Measurements from ENCODE around the gene MRPL2. TPM values are rescaled to one million over a fixed set of nuclear protein-coding genes. Genes with fewer than 3 reads are reported as not detected.

Gene MRPL2
- total RNA-seq, 1 donor from 2014 or later = 39.7 TPM

- Mint-ChIP-seq H3K4me1 (ENCODE audit: unreplicated experiment) (peaks cover 17% of the 10 kb centered on the region), H3K4me3 (ENCODE audit: unreplicated experiment) (no peak overlapping the region), H3K27ac (ENCODE audit: unreplicated experiment) (no peak overlapping the region), H3K36me3 (ENCODE audit: low read depth, unreplicated experiment) (no peaks in the 10 kb centered on the region), H3K27me3 (ENCODE audit: unreplicated experiment) (no peaks in the 10 kb centered on the region), H3K9me3 (ENCODE audit: unreplicated experiment) (no peaks in the 10 kb centered on the region)
- TF ChIP-seq CTCF (IDR thresholded peaks at IDR 0.05; ENCODE audit: unreplicated experiment) = no peak
- DNase-seq (ENCODE audit: low spot score) = no peak
Measured at GRCh38 chr6:43101497-43101896, 42.3 kb upstream of the MRPL2 start.

GRCh38 chr6:43097502-43097901 lies 38.3 kb upstream of the MRPL2 start:
- peaks cover 8% of the 10 kb centered on the region for H3K36me3 Mint-ChIP-seq (ENCODE audit: low read depth, unreplicated experiment)
- no peak for TF ChIP-seq CTCF (IDR thresholded peaks at IDR 0.05; ENCODE audit: unreplicated experiment)
- no peak overlapping the region for H3K4me3 Mint-ChIP-seq (ENCODE audit: unreplicated experiment)
- peaks cover 48% of the 10 kb centered on the region for H3K4me1 Mint-ChIP-seq (ENCODE audit: unreplicated experiment)
- DNase-seq (ENCODE audit: low spot score) = no peak
- no peaks in the 10 kb centered on the region for H3K27me3 Mint-ChIP-seq (ENCODE audit: unreplicated experiment)
- H3K27ac Mint-ChIP-seq (ENCODE audit: unreplicated experiment) = peak overlapping the region; percentile 67
- H3K9me3 Mint-ChIP-seq (ENCODE audit: unreplicated experiment) = no peaks in the 10 kb centered on the region

GRCh38 chr6:43097098-43097489 lies 37.9 kb upstream of the MRPL2 start:
- no peaks in the 10 kb centered on the region for H3K27me3 Mint-ChIP-seq (ENCODE audit: unreplicated experiment)
- H3K4me1 Mint-ChIP-seq (ENCODE audit: unreplicated experiment) = peaks cover 48% of the 10 kb centered on the region
- H3K36me3 Mint-ChIP-seq (ENCODE audit: low read depth, unreplicated experiment) = peaks cover 8% of the 10 kb centered on the region
- H3K9me3 Mint-ChIP-seq (ENCODE audit: unreplicated experiment) = no peaks in the 10 kb centered on the region
- peak overlapping the region; percentile 50 for H3K27ac Mint-ChIP-seq (ENCODE audit: unreplicated experiment)
- TF ChIP-seq CTCF (IDR thresholded peaks at IDR 0.05; ENCODE audit: unreplicated experiment) = peak; percentile 12
- H3K4me3 Mint-ChIP-seq (ENCODE audit: unreplicated experiment) = no peak overlapping the region
- no peak for DNase-seq (ENCODE audit: low spot score)

GRCh38 chr6:43096451-43097097 lies 37.3 kb upstream of the MRPL2 start:
- no peaks in the 10 kb centered on the region for H3K9me3 Mint-ChIP-seq (ENCODE audit: unreplicated experiment)
- DNase-seq (ENCODE audit: low spot score) = no peak
- no peak overlapping the region for H3K4me3 Mint-ChIP-seq (ENCODE audit: unreplicated experiment)
- TF ChIP-seq CTCF (IDR thresholded peaks at IDR 0.05; ENCODE audit: unreplicated experiment) = no peak
- H3K36me3 Mint-ChIP-seq (ENCODE audit: low read depth, unreplicated experiment) = peaks cover 8% of the 10 kb centered on the region
- peak overlapping the region; percentile 50 for H3K27ac Mint-ChIP-seq (ENCODE audit: unreplicated experiment)
- peaks cover 48% of the 10 kb centered on the region for H3K4me1 Mint-ChIP-seq (ENCODE audit: unreplicated experiment)
- H3K27me3 Mint-ChIP-seq (ENCODE audit: unreplicated experiment) = no peaks in the 10 kb centered on the region

- peaks cover 49% of the 10 kb centered on the region for H3K4me1 Mint-ChIP-seq (ENCODE audit: unreplicated experiment)
- H3K36me3 Mint-ChIP-seq (ENCODE audit: low read depth, unreplicated experiment) = peaks cover 8% of the 10 kb centered on the region
- DNase-seq (ENCODE audit: low spot score) = no peak
- peak overlapping the region; percentile 74 for H3K27ac Mint-ChIP-seq (ENCODE audit: unreplicated experiment)
- no peak overlapping the region for H3K4me3 Mint-ChIP-seq (ENCODE audit: unreplicated experiment)
- TF ChIP-seq CTCF (IDR thresholded peaks at IDR 0.05; ENCODE audit: unreplicated experiment) = no peak
- H3K27me3 Mint-ChIP-seq (ENCODE audit: unreplicated experiment) = no peaks in the 10 kb centered on the region
- H3K9me3 Mint-ChIP-seq (ENCODE audit: unreplicated experiment) = no peaks in the 10 kb centered on the region
Measured at GRCh38 chr6:43095939-43096338, 36.7 kb upstream of the MRPL2 start.

Data from endothelial cell (in vitro differentiated cells).